ENCODE results near the gene OPHN1. TPM values are rescaled to one million over a fixed set of nuclear protein-coding genes. Genes with fewer than 3 reads are reported as not detected.

The OPHN1 gene
- total and polyA plus RNA-seq, 10 of the 15 experiments (the other 5 are each of a cell fraction or from before 2014, with no cell fraction given): under 0.01 to 0.03 (median 0.03) TPM; not detected in 6

GRCh38 chrX:68416592-68416991 is 16.7 kb downstream of the OPHN1 start (continued):
- TF ChIP-seq SKIL (IDR thresholded peaks at IDR 0.05; ENCODE audit: low read depth, poor library complexity, severe bottlenecking) (no peak), SMARCA5 (IDR thresholded peaks at IDR 0.05) (no peak), ASH2L (IDR thresholded peaks at IDR 0.05; ENCODE audit: borderline replicate concordance, low read depth) (no peak), PBX3 (IDR thresholded peaks at IDR 0.05; ENCODE audit: insufficient replicate concordance, low read depth, low read length) (no peak), SIX5 (IDR thresholded peaks at IDR 0.05; ENCODE audit: low read depth, low read length, severe bottlenecking) (no peak)

- Histone ChIP-seq H3K36me3 (ENCODE audit: control insufficient read depth in 2 of 2, insufficient read depth in 2 of 2, low read length in 1 of 2) (no peaks in the 10 kb centered on the region), H3K9ac (ENCODE audit: control insufficient read depth, insufficient read depth, low read length) (no peak overlapping the region), H3K4me1 (ENCODE audit: control insufficient read depth, insufficient read depth, low read length) (no peaks in the 10 kb centered on the region), H3K27me3 (replicated peaks in 1 of 2; ENCODE audit: control insufficient read depth in 2 of 2, insufficient read depth in 2 of 2, low read length in 1 of 2) (no peaks in the 10 kb centered on the region), H3K9me3 (replicated peaks; ENCODE audit: control insufficient read depth, insufficient read depth, low read length) (no peaks in the 10 kb centered on the region), H3K27ac (ENCODE audit: control insufficient read depth, insufficient read depth) (no peak overlapping the region), H3K4me3 (no peak overlapping the region), H2AFZ (ENCODE audit: control insufficient read depth, low read depth, low read length) (no peak overlapping the region), H3K79me2 (ENCODE audit: control insufficient read depth, insufficient read depth, low read length) (no peaks in the 10 kb centered on the region), H4K20me1 (ENCODE audit: control insufficient read depth, insufficient read depth) (no peaks in the 10 kb centered on the region), H3K4me2 (ENCODE audit: control insufficient read depth, insufficient read depth) (no peak overlapping the region)
- POLR2A ChIA-PET: no interaction called here
- CTCF ChIA-PET: no interaction called here
- TF ChIP-seq ATF3 (IDR thresholded peaks at IDR 0.05; ENCODE audit: borderline replicate concordance, extremely low read depth, low read depth, low read length): no peak
- TF ChIP-seq TAF1 (IDR thresholded peaks at IDR 0.05; ENCODE audit: borderline replicate concordance, low read depth, low read length): no peak
- no peak for TF ChIP-seq CEBPB (IDR thresholded peaks at IDR 0.05; ENCODE audit: borderline replicate concordance in 1 of 2, low read depth in 2 of 2, low read length in 2 of 2)
- no peak for TF ChIP-seq YY1 (IDR thresholded peaks at IDR 0.05; ENCODE audit: low read depth, low read length)
- no peak for TF ChIP-seq ETV6 (conservative IDR thresholded peaks at IDR 0.05 in 1 of 2, IDR thresholded peaks at IDR 0.05 in 1 of 2; ENCODE audit: borderline replicate concordance in 1 of 2, low read depth in 1 of 2)
- no peak for TF ChIP-seq USF1 (IDR thresholded peaks at IDR 0.05; ENCODE audit: borderline replicate concordance, extremely low read length, insufficient read depth, low read depth, low read length)
- TF ChIP-seq SIN3A (IDR thresholded peaks at IDR 0.05; ENCODE audit: low read depth, low read length): no peak
- TF ChIP-seq KLF5 (IDR thresholded peaks at IDR 0.05; ENCODE audit: partially characterized antibody): no peak
- no peak for TF ChIP-seq CHD1 (IDR thresholded peaks at IDR 0.05; ENCODE audit: low read depth, low read length)
- no peak for TF ChIP-seq RUNX3 (IDR thresholded peaks at IDR 0.05; ENCODE audit: low read length)
- TF ChIP-seq GABPA (IDR thresholded peaks at IDR 0.05; ENCODE audit: low read depth): no peak
- TF ChIP-seq CHD2 (IDR thresholded peaks at IDR 0.05; ENCODE audit: borderline replicate concordance, low read depth, low read length): no peak
- SMC1A ChIA-PET (ENCODE audit: uncharacterized antibody, unreplicated experiment): no interaction called here
- RAD21 ChIA-PET (ENCODE audit: unreplicated experiment): no interaction called here
- 0% methylated on average over 1 of the region's 1 CpG for WGBS (ENCODE audit: insufficient coverage, insufficient replicate concordance, low lambda C conversion rate, missing lambda C conversion rate)
- BruUV-seq (replicated peaks): no TSS peak
- DNase-seq (ENCODE audit: low read depth, low spot score) (no peak), FAIRE-seq (no peak), ATAC-seq (no peak)
- in situ Hi-C loops (cut with MboI) (no loop called here), intact Hi-C loops (cut with micrococcal nuclease; ENCODE audit: unreplicated experiment) (no loop called here)
Observed at GRCh38 chrX:68415316-68415715, 18.0 kb downstream of the OPHN1 start.
